ENCODE results near the gene RECQL5.

DNA sequence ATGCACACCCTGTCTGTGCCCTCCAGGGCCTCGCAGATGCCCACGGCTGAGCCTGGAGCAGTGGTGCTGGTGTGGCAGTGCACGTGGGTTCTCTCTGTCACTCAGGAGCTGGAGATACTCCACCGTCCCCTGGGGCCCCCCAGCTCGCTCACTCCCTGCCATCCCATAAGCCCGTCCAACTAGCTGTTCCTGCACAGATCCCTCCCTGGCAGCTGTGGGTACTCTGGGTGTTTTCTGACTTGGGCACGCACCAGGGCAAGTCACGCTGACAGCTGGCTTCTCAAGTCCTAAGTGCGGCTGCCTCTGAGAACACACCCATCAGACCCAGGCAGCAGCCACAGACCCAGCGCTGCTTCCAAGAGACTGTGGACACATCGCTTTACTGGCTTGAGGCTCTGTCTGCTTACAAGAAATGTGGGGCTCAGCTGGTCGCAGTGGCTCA lies 28.9 kb upstream of the RECQL5 start:
- TF ChIP-seq TCF12 (IDR thresholded peaks at IDR 0.05; ENCODE audit: low read depth, low read length) (no peak), POLR2AphosphoS5 (IDR thresholded peaks at IDR 0.05; ENCODE audit: low read depth, low read length) (no peak), TAF1 (IDR thresholded peaks at IDR 0.05; ENCODE audit: low read depth, low read length) (no peak), CEBPB (IDR thresholded peaks at IDR 0.05; ENCODE audit: low read depth, low read length) (no peak), POLR2A (IDR thresholded peaks at IDR 0.05; ENCODE audit: control extremely low read depth in 1 of 2, low read depth in 2 of 2, low read length in 2 of 2) (no peak), EZH2 (IDR thresholded peaks at IDR 0.05; ENCODE audit: low read depth, low read length, severe bottlenecking) (no peak), YY1 (IDR thresholded peaks at IDR 0.05; ENCODE audit: low read depth, low read length) (no peak), FOSL1 (IDR thresholded peaks at IDR 0.05; ENCODE audit: insufficient read depth, low read depth, low read length) (no peak)
- TF ChIP-seq, protein P1, sequence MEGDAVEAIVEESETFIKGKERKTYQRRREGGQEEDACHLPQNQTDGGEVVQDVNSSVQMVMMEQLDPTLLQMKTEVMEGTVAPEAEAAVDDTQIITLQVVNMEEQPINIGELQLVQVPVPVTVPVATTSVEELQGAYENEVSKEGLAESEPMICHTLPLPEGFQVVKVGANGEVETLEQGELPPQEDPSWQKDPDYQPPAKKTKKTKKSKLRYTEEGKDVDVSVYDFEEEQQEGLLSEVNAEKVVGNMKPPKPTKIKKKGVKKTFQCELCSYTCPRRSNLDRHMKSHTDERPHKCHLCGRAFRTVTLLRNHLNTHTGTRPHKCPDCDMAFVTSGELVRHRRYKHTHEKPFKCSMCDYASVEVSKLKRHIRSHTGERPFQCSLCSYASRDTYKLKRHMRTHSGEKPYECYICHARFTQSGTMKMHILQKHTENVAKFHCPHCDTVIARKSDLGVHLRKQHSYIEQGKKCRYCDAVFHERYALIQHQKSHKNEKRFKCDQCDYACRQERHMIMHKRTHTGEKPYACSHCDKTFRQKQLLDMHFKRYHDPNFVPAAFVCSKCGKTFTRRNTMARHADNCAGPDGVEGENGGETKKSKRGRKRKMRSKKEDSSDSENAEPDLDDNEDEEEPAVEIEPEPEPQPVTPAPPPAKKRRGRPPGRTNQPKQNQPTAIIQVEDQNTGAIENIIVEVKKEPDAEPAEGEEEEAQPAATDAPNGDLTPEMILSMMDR (IDR thresholded peaks at IDR 0.05; ENCODE audit: control extremely low read depth in 1 of 3, insufficient read depth in 1 of 3, low read depth in 1 of 3, low read length in 3 of 3) = no peak

Measured in H1 (cell line).